Neural cell (in vitro differentiated cells): ENCODE results near the gene SEC22A. TPM values are rescaled to one million over a fixed set of nuclear protein-coding genes. Genes with fewer than 3 reads are reported as not detected.
"Not testable (repeated sequence)": the region's sequence is repeated elsewhere in the genome, so short reads cannot be mapped to it uniquely, and the experiment has no call there.

Source experiments
- H2AFZ ChIP-seq: fragments of 200-600, 300-800 bp; sonication (generic), shearing (Covaris generic); 2 replicates; pipeline ENCODE4 v1.6.0; 2014; ENCODE audit warnings: low read depth, mild to moderate bottlenecking, antibody characterized with exemption, low read length, moderate library complexity
- H3F3A ChIP-seq: fragments of 200-600 bp; shearing (Covaris generic); 2 replicates; pipeline ENCODE4 v1.6.1; 2016; ENCODE audit warnings: mild to moderate bottlenecking, moderate library complexity, mixed read lengths, antibody characterized with exemption, low read length; ENCODE audit not compliant: insufficient read depth, poor library complexity, severe bottlenecking
- H3K27ac ChIP-seq: fragments of 200-600, 300-800 bp; sonication (generic), shearing (Covaris generic); 2 replicates; pipeline ENCODE4 v1.5.1; 2014; ENCODE audit warnings: mild to moderate bottlenecking, low read length, moderate library complexity
- H3K27me3 ChIP-seq: fragments of 300-800, 200-600 bp; sonication (generic), shearing (Covaris generic); 2 replicates; pipeline ENCODE4 v1.6.0; 2014; ENCODE audit warnings: mild to moderate bottlenecking, low read depth, low read length, moderate library complexity; ENCODE audit not compliant: insufficient read depth
- H3K36me3 ChIP-seq: fragments of 300-800, 200-600 bp; sonication (generic), shearing (Covaris generic); 2 replicates; pipeline ENCODE4 v1.5.1; 2014; ENCODE audit warnings: mild to moderate bottlenecking, antibody characterized with exemption, low read length, moderate library complexity; ENCODE audit not compliant: insufficient read depth
- H3K4me2 ChIP-seq: fragments of 300-800, 200-600 bp; sonication (generic), shearing (Covaris generic); 2 replicates; pipeline ENCODE4 v1.6.0; 2014; ENCODE audit warnings: mild to moderate bottlenecking, low read length
- H3K4me3 ChIP-seq: fragments of 300-800, 200-600 bp; sonication (generic), shearing (Covaris generic); 2 replicates; pipeline ENCODE4 v1.5.1; 2014; ENCODE audit warnings: mild to moderate bottlenecking, low read length, moderate library complexity
- H3K79me2 ChIP-seq: fragments of 200-600 bp; shearing (Covaris generic); replicated peaks from 2 replicates; pipeline ENCODE4 v1.6.0; 2014; ENCODE audit warnings: mild to moderate bottlenecking, low read length, moderate library complexity; ENCODE audit not compliant: insufficient read depth
- H3K9ac ChIP-seq: fragments of 300-800, 200-600 bp; sonication (generic), shearing (Covaris generic); 2 replicates; pipeline ENCODE4 v1.6.1; 2016; ENCODE audit warnings: mild to moderate bottlenecking, low read length, mixed read lengths
- H3K9me2 ChIP-seq: fragments of 200-600 bp; shearing (Covaris generic); 2 replicates; pipeline ENCODE4 v1.6.1; 2016; ENCODE audit warnings: mild to moderate bottlenecking, low read length, mixed read lengths; ENCODE audit not compliant: insufficient read depth
- H3K9me3 ChIP-seq: fragments of 200-600, 300-800 bp; sonication (generic), shearing (Covaris generic); 2 replicates; pipeline ENCODE4 v1.6.1; 2016; ENCODE audit warnings: mild to moderate bottlenecking, mixed run types, low read length, moderate library complexity, mixed read lengths
- H4K20me1 ChIP-seq: fragments of 200-600 bp; shearing (Covaris generic); 2 replicates; pipeline ENCODE4 v1.6.1; 2016; ENCODE audit warnings: mild to moderate bottlenecking, mixed run types; ENCODE audit not compliant: insufficient read depth
- EP300 ChIP-seq: fragments of 450-650 bp; conservative IDR thresholded peaks from 2 replicates; pipeline ENCODE4 v1.6.1; 2014; ENCODE audit warnings: antibody characterized with exemption, mild to moderate bottlenecking, moderate library complexity; ENCODE audit not compliant: poor library complexity, severe bottlenecking
- EZH2 ChIP-seq: fragments of 200-600, 300-800 bp; shearing (Covaris generic), sonication (generic); IDR thresholded peaks from 2 replicates; pipeline ENCODE4 v1.6.1; 2014; ENCODE audit warnings: antibody characterized with exemption, low read length, borderline replicate concordance, mild to moderate bottlenecking; ENCODE audit not compliant: insufficient read depth, poor library complexity, severe bottlenecking
- MXI1 ChIP-seq: fragments of 450-650 bp; conservative IDR thresholded peaks from 2 replicates; pipeline ENCODE4 v1.6.1; 2014; ENCODE audit warnings: antibody characterized with exemption, mild to moderate bottlenecking; ENCODE audit not compliant: poor library complexity, severe bottlenecking
- POLR2AphosphoS5 ChIP-seq: IDR thresholded peaks from 2 replicates; pipeline ENCODE4 v1.6.1; 2012
- RAD21 ChIP-seq: fragments of 450-650 bp; conservative IDR thresholded peaks from 2 replicates; pipeline ENCODE4 v1.6.1; 2014; ENCODE audit warnings: antibody characterized with exemption, mild to moderate bottlenecking, moderate library complexity
- SMC3 ChIP-seq: fragments of 450-650 bp; conservative IDR thresholded peaks from 2 replicates; pipeline ENCODE4 v1.6.1; 2014; ENCODE audit warnings: antibody characterized with exemption, mild to moderate bottlenecking, moderate library complexity; ENCODE audit not compliant: poor library complexity
- TAF1 ChIP-seq: IDR thresholded peaks from 2 replicates; pipeline ENCODE4 v1.6.1; 2012; ENCODE audit warnings: low read depth
- polyA plus RNA-seq: library from polyadenylated mRNA; depleted of rRNA; stranded (reverse); fragments of >200 nt; gene quantifications from 2 replicates; pipeline ENCODE4 v1.2.3, GENCODE V29; 2014
- TF ChIP-seq, protein P1 (sequence below): IDR thresholded peaks from 2 replicates; pipeline ENCODE4 v1.6.1; 2012; ENCODE audit warnings: borderline replicate concordance
- TF ChIP-seq, protein P2 (sequence below): fragments of 450-650 bp; IDR thresholded peaks from 2 replicates; pipeline ENCODE4 v1.5.1; 2014; ENCODE audit warnings: antibody characterized with exemption, mild to moderate bottlenecking, moderate library complexity; ENCODE audit not compliant: poor library complexity, severe bottlenecking

SEC22A gene
- polyA plus RNA-seq, 1 donor from 2014 or later, result 44.0 TPM

DNA sequence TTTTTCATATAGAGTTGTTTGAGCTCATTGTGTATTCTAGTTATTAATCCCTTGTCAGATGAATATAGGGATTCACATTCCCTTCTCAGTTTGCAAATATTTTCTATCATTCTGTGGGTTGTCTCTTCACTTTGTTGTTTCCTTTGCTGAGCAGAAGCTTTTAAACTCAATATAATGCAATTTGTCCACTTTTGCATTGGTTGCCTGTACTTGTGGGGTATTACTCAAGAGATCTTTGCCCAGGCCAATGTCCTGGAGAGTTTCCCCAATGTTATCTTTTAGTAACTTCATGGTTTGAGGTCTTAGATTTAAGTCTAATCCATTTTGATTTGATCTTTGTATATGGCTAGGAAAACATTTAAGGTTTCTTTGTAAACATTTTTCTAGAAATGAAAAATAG lies 24.8 kb downstream of the SEC22A start:
- H3K9me2 ChIP-seq, result no peaks in the 10 kb centered on the region
- no peak for TF ChIP-seq EZH2
- no peak overlapping the region for H3K27ac ChIP-seq
- H3K9ac ChIP-seq, result no peak overlapping the region
- H3F3A ChIP-seq, result no peaks in the 10 kb centered on the region
- H3K9me3 ChIP-seq, result no peaks in the 10 kb centered on the region
- no peak overlapping the region for H3K4me3 ChIP-seq
- H2AFZ ChIP-seq, result no peak overlapping the region
- no peaks in the 10 kb centered on the region for H3K79me2 ChIP-seq
- no peaks in the 10 kb centered on the region for H3K27me3 ChIP-seq
- no peak overlapping the region for H3K4me2 ChIP-seq
- no peaks in the 10 kb centered on the region for H4K20me1 ChIP-seq
- H3K36me3 ChIP-seq, result peaks cover 5% of the 10 kb centered on the region

DNA sequence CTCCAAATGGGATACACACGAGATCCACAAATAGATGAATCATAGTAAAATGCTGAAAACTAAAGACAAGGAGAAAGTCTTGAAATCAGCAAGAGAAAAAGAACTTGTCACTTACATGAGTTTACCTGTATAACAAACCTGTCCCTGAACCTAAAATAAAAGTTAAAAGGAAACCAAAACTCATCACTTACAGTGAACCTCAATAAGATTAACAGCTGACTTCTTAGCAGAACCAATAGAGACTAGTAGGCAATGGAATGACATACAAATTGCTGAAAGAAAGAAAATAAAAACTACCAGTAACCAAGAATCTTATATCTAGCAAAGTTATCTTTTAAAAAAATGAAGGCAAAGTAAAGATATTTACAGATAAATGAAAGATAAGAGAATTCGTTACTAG lies 27.4 kb downstream of the SEC22A start:
- Histone ChIP-seq H3K9ac (no peak overlapping the region), H3K9me3 (no peaks in the 10 kb centered on the region), H2AFZ (no peak overlapping the region), H3F3A (no peaks in the 10 kb centered on the region), H3K9me2 (no peaks in the 10 kb centered on the region), H3K27me3 (no peaks in the 10 kb centered on the region), H3K4me3 (no peak overlapping the region), H3K79me2 (no peaks in the 10 kb centered on the region), H3K27ac (no peak overlapping the region), H4K20me1 (no peaks in the 10 kb centered on the region), H3K4me2 (no peak overlapping the region), H3K36me3 (peaks cover 5% of the 10 kb centered on the region)
- TF ChIP-seq RAD21, result no peak
- TF ChIP-seq MXI1, result no peak
- TF ChIP-seq, protein P1, sequence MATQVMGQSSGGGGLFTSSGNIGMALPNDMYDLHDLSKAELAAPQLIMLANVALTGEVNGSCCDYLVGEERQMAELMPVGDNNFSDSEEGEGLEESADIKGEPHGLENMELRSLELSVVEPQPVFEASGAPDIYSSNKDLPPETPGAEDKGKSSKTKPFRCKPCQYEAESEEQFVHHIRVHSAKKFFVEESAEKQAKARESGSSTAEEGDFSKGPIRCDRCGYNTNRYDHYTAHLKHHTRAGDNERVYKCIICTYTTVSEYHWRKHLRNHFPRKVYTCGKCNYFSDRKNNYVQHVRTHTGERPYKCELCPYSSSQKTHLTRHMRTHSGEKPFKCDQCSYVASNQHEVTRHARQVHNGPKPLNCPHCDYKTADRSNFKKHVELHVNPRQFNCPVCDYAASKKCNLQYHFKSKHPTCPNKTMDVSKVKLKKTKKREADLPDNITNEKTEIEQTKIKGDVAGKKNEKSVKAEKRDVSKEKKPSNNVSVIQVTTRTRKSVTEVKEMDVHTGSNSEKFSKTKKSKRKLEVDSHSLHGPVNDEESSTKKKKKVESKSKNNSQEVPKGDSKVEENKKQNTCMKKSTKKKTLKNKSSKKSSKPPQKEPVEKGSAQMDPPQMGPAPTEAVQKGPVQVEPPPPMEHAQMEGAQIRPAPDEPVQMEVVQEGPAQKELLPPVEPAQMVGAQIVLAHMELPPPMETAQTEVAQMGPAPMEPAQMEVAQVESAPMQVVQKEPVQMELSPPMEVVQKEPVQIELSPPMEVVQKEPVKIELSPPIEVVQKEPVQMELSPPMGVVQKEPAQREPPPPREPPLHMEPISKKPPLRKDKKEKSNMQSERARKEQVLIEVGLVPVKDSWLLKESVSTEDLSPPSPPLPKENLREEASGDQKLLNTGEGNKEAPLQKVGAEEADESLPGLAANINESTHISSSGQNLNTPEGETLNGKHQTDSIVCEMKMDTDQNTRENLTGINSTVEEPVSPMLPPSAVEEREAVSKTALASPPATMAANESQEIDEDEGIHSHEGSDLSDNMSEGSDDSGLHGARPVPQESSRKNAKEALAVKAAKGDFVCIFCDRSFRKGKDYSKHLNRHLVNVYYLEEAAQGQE, result no peak

DNA sequence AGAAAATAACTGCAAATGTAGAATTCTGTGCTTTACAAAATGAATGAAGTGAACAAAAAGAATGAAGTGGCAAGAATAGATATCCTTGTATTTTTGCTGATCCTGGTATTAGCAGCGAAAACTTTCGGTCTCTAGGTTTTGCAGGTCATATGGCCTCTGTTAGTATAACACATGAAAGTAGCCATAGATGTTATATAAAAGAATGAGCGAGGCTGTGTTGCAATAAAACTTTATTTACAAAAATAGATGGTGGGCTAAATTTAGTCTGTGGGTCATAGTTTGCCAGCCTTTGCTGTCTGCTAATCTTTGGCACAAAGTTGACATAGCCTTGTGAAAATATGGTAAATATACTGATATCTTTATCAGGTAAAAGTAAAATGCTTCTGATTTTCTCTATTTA lies 35.2 kb downstream of the SEC22A start:
- no peak for TF ChIP-seq EP300
- TF ChIP-seq EZH2, result no peak
- TF ChIP-seq, protein P2, sequence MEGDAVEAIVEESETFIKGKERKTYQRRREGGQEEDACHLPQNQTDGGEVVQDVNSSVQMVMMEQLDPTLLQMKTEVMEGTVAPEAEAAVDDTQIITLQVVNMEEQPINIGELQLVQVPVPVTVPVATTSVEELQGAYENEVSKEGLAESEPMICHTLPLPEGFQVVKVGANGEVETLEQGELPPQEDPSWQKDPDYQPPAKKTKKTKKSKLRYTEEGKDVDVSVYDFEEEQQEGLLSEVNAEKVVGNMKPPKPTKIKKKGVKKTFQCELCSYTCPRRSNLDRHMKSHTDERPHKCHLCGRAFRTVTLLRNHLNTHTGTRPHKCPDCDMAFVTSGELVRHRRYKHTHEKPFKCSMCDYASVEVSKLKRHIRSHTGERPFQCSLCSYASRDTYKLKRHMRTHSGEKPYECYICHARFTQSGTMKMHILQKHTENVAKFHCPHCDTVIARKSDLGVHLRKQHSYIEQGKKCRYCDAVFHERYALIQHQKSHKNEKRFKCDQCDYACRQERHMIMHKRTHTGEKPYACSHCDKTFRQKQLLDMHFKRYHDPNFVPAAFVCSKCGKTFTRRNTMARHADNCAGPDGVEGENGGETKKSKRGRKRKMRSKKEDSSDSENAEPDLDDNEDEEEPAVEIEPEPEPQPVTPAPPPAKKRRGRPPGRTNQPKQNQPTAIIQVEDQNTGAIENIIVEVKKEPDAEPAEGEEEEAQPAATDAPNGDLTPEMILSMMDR, result no peak
- TF ChIP-seq, protein P1, result no peak
- TF ChIP-seq POLR2AphosphoS5, result no peak
- no peak for TF ChIP-seq RAD21
- no peak for TF ChIP-seq TAF1
- no peak for TF ChIP-seq SMC3
- TF ChIP-seq MXI1, result no peak
- H3K36me3 ChIP-seq, result peaks cover 6% of the 10 kb centered on the region
- no peak overlapping the region for H3K9ac ChIP-seq
- H3K4me2 ChIP-seq, result no peak overlapping the region
- H3K9me3 ChIP-seq, result no peaks in the 10 kb centered on the region
- no peak overlapping the region for H3K27ac ChIP-seq
- H4K20me1 ChIP-seq, result no peaks in the 10 kb centered on the region
- H3K79me2 ChIP-seq, result no peaks in the 10 kb centered on the region
- no peak overlapping the region for H3K4me3 ChIP-seq
- H3K9me2 ChIP-seq, result no peaks in the 10 kb centered on the region
- H3F3A ChIP-seq, result no peaks in the 10 kb centered on the region
- no peaks in the 10 kb centered on the region for H3K27me3 ChIP-seq
- H2AFZ ChIP-seq, result no peak overlapping the region

DNA sequence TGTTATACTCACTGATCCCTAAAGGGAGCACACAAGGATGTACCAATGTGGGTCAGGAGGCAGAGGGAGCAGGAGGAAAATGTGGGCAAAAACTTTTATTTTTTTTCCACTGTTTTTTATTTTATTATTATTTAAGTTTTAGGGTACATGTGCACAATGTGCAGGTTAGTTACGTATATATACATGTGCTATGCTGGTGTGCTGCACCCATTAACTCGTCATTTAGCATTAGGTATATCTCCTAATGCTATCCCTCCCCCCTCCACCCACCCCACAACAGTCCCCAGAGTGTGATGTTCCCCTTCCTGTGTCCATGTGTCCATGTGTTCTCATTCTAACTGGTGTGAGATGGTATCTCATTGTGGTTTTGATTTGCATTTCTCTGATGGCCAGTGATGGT lies 37.4 kb downstream of the SEC22A start:
- H4K20me1 ChIP-seq, H3K36me3 ChIP-seq, H3K9ac ChIP-seq, H3K4me3 ChIP-seq, H3K9me2 ChIP-seq, H3K27me3 ChIP-seq, H3K9me3 ChIP-seq, H3K79me2 ChIP-seq, H3F3A ChIP-seq, H3K27ac ChIP-seq, H2AFZ ChIP-seq, H3K4me2 ChIP-seq: not testable (repeated sequence)
